Lower leg skin (tissue), 3 donors: ENCODE data around the gene ITGB5.

Experiments used
- CTCF ChIP-seq, 3 donors: fragments of 450-650 bp; IDR thresholded peaks; one replicate each; pipeline ENCODE4 v1.5.1; 2016; ENCODE audit warnings: antibody characterized with exemption in 3 of 3, mild to moderate bottlenecking in 3 of 3, moderate library complexity in 2 of 3
- POLR2A ChIP-seq, 2 donors: fragments of 450-650 bp; IDR thresholded peaks; one replicate each; pipeline ENCODE4 v1.6.1; 2016 to 2017; ENCODE audit warnings: antibody characterized with exemption in 2 of 2, mild to moderate bottlenecking in 1 of 2, moderate library complexity in 1 of 2

GRCh38 chr3:124867511-124867910 lies 19.7 kb downstream of the ITGB5 start:
- TF ChIP-seq CTCF (IDR thresholded peaks at IDR 0.05) = no peak
- no peak for TF ChIP-seq POLR2A (IDR thresholded peaks at IDR 0.05)
